Ramos (cell line): ENCODE data around the gene ZBTB7C.

Experiments
- in situ Hi-C: fragments of 300-500 bp; cut with MboI; formaldehyde crosslinking; loops from one replicate; pipeline ENCODE4 v1.14.3; 2022; ENCODE audit warnings: low sequenced_read_pairs; ENCODE audit not compliant: unreplicated experiment

ZBTB7C gene

GRCh38 chr18:48136827-48137373 is 272.3 kb downstream of the ZBTB7C start:
- in situ Hi-C loops: no loop called here

GRCh38 chr18:48136051-48136826 is 272.9 kb downstream of the ZBTB7C start:
- in situ Hi-C loops: no loop called here

DNA sequence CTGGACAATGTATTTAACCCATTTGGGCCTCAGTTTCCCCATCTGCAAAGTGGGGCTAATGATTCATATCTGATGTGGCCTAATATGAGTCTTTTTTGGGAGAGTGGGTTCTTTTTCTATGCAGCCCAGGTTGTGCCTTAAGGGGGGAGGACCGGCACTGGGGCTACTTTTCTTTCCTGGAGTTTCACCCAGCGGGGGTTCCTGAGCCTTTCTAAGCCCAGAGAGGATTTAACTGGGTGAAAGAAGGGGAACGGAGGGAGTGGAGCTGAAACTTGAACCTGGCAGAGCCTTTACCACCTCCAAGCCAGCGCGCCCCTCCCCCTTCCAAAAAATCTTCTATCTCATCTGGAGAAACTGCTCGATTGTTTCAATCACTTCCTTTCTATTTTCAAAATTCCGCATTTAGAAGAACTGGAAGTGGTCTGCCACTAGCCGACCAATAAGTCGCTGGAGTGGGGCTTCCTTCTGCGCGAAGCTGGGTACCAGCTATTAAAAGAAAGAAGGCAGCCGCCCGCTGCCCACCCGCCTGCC is 273.7 kb downstream of the ZBTB7C start:
- in situ Hi-C loops: no loop called here

DNA sequence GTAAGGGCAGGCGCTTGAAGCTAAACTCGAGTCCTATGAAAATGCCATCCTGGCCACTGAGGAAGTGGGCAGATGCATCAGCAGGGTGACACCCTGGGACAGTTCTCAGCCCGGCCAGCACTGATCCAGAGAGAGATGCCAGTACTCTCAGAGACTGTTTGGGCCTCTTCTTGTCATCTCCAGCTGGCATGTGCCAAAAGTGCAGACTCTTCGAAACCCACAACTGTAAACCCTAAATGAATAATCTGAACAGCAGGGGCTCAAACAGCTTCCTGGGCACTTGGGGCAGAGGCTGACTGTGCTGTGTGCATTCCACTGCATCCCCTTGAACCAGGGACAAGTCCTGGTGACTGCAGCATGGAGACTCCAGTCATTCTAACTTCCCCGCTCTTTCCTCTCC is 274.6 kb downstream of the ZBTB7C start:
- in situ Hi-C loops: no loop called here

GRCh38 chr18:48133671-48134251 is 275.4 kb downstream of the ZBTB7C start:
- in situ Hi-C loops: no loop called here

DNA sequence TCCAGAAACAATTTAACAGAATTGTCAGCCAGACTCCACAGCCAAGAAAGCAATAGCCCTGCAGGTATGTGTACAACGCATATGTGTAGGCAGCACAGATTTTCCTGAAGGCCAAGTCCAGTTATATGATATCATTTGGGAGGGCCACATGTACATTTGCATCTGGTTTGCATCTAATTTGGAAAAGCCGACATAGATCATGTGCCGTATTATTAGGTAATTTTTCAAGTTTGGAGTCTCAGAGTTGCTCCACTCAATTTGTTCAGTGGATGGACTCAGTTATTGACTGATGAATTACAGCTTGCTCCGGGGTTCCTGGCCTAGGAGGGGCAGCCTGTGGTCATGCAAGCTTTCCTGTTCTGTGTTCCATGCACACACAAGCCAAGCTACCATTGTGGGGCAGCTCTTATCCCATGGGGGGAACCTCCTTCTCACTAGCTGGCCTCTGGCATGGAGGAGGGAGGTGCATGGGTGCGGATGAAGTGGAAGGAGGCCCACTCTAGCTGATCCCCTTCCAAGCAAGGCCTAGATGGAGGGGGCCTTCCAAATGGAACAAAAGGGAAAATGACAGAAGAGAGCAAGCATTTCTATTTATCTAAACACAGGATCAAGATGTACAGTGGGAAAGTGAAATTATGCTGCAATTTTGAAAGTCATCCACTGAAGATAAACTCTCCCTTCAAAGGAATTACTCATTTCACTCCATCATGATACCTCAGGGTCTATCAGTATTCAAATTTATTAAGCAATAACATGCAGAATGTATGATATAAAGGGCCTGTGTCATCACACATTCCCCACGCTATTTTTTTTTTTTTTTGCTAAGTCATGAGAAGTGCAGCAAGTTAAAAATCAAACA is 276.2 kb downstream of the ZBTB7C start:
- in situ Hi-C loops: no loop called here

GRCh38 chr18:48131042-48131441 is 278.1 kb downstream of the ZBTB7C start:
- in situ Hi-C loops: no loop called here

GRCh38 chr18:48129621-48130082 is 279.5 kb downstream of the ZBTB7C start:
- in situ Hi-C loops: no loop called here

GRCh38 chr18:48127606-48128005 is 281.6 kb downstream of the ZBTB7C start:
- in situ Hi-C loops: no loop called here

DNA sequence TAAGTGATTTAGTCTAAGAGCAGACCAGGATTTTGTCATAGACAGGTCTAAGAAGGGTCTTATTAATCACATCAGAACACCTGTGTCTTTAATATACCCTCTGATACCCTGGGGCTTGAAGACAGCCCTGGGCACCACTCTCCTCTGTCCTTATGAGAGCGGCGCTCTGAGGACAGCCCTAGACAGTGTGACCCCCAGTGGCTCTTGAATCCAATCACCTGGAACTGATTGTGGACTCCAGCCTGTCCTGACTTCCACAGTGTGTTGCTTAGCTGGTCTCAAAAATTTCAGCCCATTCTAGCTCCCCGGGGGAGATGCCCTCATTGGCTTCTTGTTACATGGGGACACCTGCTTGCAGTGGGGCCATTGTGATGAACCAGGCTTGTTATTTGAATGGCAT is 282.9 kb downstream of the ZBTB7C start:
- in situ Hi-C loops: no loop called here

GRCh38 chr18:48125724-48126123 is 283.5 kb downstream of the ZBTB7C start:
- in situ Hi-C loops: no loop called here

- in situ Hi-C loops: no loop called here
Measured at GRCh38 chr18:48124857-48125626, 284.1 kb downstream of the ZBTB7C start.

DNA sequence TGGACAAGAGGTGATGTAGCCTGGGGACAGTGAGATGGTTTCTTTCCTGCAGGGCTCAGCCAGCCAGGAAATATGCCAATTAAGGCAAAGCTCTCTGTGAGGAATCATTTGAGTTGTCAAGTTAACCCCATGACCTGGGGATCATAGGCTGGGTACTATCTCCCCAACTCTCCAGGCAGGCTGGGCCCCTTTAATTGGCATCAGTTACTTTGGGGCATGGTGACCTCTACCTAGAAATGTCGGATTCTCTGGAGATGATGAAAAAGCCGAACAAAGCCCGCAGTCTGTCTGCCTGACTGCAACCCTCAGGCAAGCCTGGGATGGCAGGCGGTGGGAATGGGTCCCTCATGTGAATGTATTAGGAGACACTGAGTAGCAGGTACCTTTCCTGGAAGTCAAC is 285.2 kb downstream of the ZBTB7C start:
- in situ Hi-C loops: no loop called here

- in situ Hi-C loops: no loop called here
Measured at GRCh38 chr18:48123324-48123723, 285.9 kb downstream of the ZBTB7C start.

- in situ Hi-C loops: no loop called here
Measured at GRCh38 chr18:48122816-48123215, 286.4 kb downstream of the ZBTB7C start.

GRCh38 chr18:48122376-48122775 is 286.8 kb downstream of the ZBTB7C start:
- in situ Hi-C loops: no loop called here

GRCh38 chr18:48121752-48122151 is 287.4 kb downstream of the ZBTB7C start:
- in situ Hi-C loops: no loop called here

DNA sequence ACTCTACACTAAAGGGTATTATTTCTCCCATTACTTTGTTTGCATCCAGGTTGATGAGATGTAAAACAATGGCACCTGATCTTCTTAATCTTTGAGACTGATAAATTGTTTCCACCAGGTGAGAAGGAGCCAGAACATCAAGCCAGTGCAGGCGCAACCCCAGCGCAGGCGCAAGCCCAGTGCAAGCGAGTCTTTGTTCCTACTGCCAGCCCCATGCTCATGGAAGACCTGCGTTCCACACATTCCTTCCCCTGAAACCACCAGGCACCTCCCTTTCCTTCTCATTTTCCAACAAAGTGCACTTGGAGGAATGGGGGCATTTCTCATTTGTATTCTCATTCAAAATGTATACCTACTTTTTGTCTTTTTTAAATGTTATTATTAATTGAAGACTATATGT is 290.0 kb downstream of the ZBTB7C start:
- in situ Hi-C loops: no loop called here

- in situ Hi-C loops: no loop called here
Measured at GRCh38 chr18:48116873-48117630, 292.1 kb downstream of the ZBTB7C start.
